ENCODE data around the gene FOXN3. TPM values are rescaled to one million over a fixed set of nuclear protein-coding genes. Genes with fewer than 3 reads are reported as not detected.
"Not testable (repeated sequence)": the region's sequence is repeated elsewhere in the genome, so short reads cannot be mapped to it uniquely, and the experiment has no call there.

FOXN3 gene
- total and polyA plus RNA-seq, 3 experiments from 2014 or later: 73.9 to 136 (median 74.8) TPM

DNA sequence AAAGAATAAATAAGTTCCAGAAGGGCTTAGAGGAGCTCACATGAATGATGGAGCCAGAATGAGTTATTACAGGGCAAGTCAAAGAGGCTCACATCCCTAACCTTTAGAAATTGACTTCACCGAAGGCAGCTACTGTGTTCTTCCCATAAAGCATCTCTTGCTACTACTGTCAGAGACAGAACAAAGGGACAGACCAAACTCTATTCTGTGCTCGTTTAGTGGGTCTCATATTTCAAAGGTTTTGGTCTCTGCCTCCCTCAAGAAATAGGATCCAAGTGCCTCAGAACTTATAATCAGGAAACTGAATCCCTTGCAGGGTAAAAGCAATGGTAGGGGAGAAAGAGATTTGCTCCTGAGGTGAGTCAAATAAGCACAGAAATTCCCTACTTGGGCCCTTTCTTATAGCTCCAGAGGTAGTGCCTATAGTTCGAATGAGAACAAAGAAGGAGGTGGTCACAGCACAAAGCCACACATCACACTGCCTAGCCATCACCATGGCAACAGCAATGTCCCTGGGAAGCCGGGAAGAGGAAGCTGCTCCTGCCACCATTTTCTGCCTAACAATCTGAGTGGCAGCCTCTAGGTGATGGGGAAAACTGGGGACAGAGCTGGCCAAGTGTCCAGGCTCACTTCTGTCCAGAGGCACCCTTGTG lies 294.9 kb downstream of the FOXN3 start:
- Histone ChIP-seq H3K36me3 (ENCODE audit: insufficient read depth, low read length) (no peaks in the 10 kb centered on the region), H3K4me1 (ENCODE audit: insufficient read depth, low read length) (no peaks in the 10 kb centered on the region), H3K27me3 (ENCODE audit: insufficient read depth, low read length, poor library complexity, severe bottlenecking) (no peaks in the 10 kb centered on the region), H3K4me3 (ENCODE audit: low read length) (no peak overlapping the region), H3K9me3 (ENCODE audit: low read length) (no peaks in the 10 kb centered on the region), H3K27ac (ENCODE audit: low read depth, low read length) (no peak overlapping the region)
- Mint-ChIP-seq H3K9me3 (peaks cover 0 to 8% (median 2%) of the 10 kb centered on the region in 5 donors), H3K27me3 (peaks cover 19 to 22% of the 10 kb centered on the region in 2 donors), H3K27ac (no peak overlapping the region), H3K4me3 (no peak overlapping the region), H3K4me1 (no peaks in the 10 kb centered on the region), H3K36me3 (peaks cover 0 to 6% (median 3%) of the 10 kb centered on the region in 3 donors)
- DNase-seq: no peak
- CTCF ChIA-PET: no interaction called here
- POLR2A ChIA-PET: no interaction called here

DNA sequence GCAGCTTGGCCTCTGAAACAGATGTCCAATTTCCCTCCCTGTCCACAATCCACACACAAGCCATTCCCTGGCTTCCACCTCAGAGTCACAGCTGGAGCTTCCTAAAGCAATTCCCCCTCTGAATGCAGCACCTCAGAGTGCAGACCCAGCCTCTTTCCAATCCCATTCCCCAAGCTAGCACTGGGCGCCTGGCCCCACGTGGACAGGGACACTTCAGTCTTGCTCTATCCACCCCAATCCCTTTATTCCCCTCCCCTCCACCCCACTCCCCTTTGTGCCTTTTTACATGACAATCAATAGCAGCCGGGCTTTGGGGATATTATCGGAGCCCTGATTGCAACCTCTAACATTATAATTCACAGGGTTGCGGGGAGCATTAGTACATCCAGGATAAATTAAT lies 300.0 kb downstream of the FOXN3 start:
- ChIA-PET CTCF (no interaction called here), POLR2A (no interaction called here)
- Mint-ChIP-seq H3K4me3 (no peak overlapping the region), H3K27ac (no peak overlapping the region), H3K36me3 (peaks cover 0 to 6% (median 2%) of the 10 kb centered on the region in 3 donors), H3K27me3 (peaks cover 20 to 22% of the 10 kb centered on the region in 2 donors), H3K4me1 (no peaks in the 10 kb centered on the region), H3K9me3 (peaks cover 0 to 8% (median 2%) of the 10 kb centered on the region in 5 donors)
- DNase-seq: no peak
- no peaks in the 10 kb centered on the region for H3K27me3 ChIP-seq (ENCODE audit: insufficient read depth, low read length, poor library complexity, severe bottlenecking)
- no peaks in the 10 kb centered on the region for H3K9me3 ChIP-seq (ENCODE audit: low read length)
- H3K36me3 ChIP-seq (ENCODE audit: insufficient read depth, low read length): no peaks in the 10 kb centered on the region
- no peak overlapping the region for H3K27ac ChIP-seq (ENCODE audit: low read depth, low read length)
- H3K4me1 ChIP-seq (ENCODE audit: insufficient read depth, low read length): no peaks in the 10 kb centered on the region
- no peak overlapping the region for H3K4me3 ChIP-seq (ENCODE audit: low read length)

DNA sequence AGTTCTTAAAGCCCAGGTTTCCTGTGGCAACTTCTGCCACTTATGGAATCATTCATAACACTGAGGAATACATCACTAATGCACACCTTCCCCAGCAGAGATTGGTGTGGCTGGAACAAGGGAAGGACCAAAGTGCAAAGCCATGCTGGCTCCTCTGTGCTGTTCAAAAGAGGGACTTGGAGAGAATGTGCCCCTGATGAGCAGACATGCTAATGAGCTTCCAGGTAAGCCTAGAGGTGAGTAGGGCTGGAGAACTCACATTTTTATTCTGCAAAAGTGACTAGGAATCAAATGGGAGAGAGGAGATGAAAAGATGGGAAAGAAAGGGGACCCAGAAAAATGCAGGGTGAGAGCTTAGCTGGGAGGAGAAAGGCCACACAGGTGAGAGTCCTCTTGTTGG lies 302.9 kb downstream of the FOXN3 start:
- H3K4me1 Mint-ChIP-seq: no peaks in the 10 kb centered on the region
- Histone ChIP-seq H3K4me1 (ENCODE audit: insufficient read depth, low read length) (no peaks in the 10 kb centered on the region), H3K27me3 (ENCODE audit: insufficient read depth, low read length, poor library complexity, severe bottlenecking) (no peaks in the 10 kb centered on the region), H3K9me3 (ENCODE audit: low read length) (no peaks in the 10 kb centered on the region), H3K27ac (ENCODE audit: low read depth, low read length) (no peak overlapping the region), H3K36me3 (ENCODE audit: insufficient read depth, low read length) (no peaks in the 10 kb centered on the region), H3K4me3 (ENCODE audit: low read length) (no peak overlapping the region)
- ChIA-PET CTCF (no interaction called here), POLR2A (no interaction called here)
- peaks cover 23 to 31% of the 10 kb centered on the region in 2 donors for H3K27me3 Mint-ChIP-seq
- H3K9me3 Mint-ChIP-seq: peaks cover 0 to 4% (median under 1%) of the 10 kb centered on the region in 5 donors
- no peak overlapping the region for H3K27ac Mint-ChIP-seq
- peaks cover 0 to 6% (median 2%) of the 10 kb centered on the region in 3 donors for H3K36me3 Mint-ChIP-seq
- no peak for DNase-seq
- H3K4me3 Mint-ChIP-seq: no peak overlapping the region

DNA sequence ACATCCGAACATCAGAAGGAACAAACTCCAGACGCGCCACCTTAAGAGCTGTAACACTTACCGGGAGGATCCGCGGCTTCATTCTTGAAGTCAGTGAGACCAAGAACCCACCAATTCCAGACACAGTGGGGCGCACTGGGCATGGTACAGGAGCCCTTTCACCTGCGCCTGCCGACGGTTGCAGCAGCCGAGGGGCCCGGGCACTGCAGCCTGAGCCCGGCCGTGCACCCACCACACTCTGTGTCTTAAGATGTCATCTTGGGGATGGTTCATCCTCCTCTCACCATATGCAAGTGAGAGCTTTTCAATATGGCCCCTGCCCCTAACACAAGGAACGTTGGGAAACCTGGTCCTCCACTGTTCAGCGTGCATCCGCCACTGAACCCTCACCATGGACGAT lies 304.3 kb downstream of the FOXN3 start:
- Mint-ChIP-seq H3K9me3 (peaks cover 0 to 3% (median 0%) of the 10 kb centered on the region in 5 donors), H3K4me1 (no peaks in the 10 kb centered on the region), H3K27me3 (peaks cover 21 to 32% of the 10 kb centered on the region in 2 donors), H3K36me3 (no peaks in the 10 kb centered on the region), H3K4me3 (no peak overlapping the region), H3K27ac (no peak overlapping the region)
- Histone ChIP-seq H3K9me3 (ENCODE audit: low read length) (no peaks in the 10 kb centered on the region), H3K4me3 (ENCODE audit: low read length) (no peak overlapping the region), H3K27ac (ENCODE audit: low read depth, low read length) (no peak overlapping the region), H3K36me3 (ENCODE audit: insufficient read depth, low read length) (no peaks in the 10 kb centered on the region), H3K27me3 (ENCODE audit: insufficient read depth, low read length, poor library complexity, severe bottlenecking) (no peaks in the 10 kb centered on the region), H3K4me1 (ENCODE audit: insufficient read depth, low read length) (no peaks in the 10 kb centered on the region)
- POLR2A ChIA-PET: no interaction called here
- no peak for DNase-seq
- CTCF ChIA-PET: no interaction called here

DNA sequence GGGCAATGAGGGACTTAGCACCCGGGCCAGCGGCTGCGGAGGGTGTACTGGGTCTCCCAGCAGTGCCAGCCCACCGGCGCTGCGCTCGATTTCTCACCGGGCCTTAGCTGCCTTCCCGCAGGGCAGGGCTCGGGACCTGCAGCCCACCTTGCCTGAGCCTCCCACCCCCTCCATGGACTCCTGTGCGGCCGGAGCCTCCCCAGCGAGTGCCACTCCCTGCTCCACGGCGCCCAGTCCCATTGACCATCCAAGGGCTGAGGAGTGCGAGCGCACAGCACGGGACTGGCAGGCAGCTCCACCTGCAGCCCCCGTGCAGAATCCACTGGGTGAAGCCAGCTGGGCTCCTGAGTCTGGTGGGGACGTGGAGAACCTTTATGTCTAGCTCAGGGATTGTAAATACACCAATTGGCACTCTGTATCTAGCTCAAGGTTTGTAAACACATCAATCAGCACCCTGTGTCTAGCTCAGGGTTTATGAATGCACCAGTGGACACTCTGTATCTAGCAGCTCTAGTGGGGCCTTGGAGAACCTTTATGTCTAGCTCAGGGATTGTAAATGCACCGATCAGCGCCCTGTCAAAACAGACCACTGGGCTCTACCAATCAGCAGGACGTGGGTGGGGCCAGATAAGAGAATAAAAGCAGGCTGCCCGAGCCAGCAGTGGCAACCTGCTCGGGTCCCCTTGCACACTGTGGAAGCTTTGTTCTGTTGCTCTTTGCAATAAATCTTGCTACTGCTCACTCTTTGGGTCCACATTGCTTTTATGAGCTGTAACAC lies 305.1 kb downstream of the FOXN3 start:
- H3K4me3 Mint-ChIP-seq; H3K27me3 ChIP-seq (ENCODE audit: insufficient read depth, low read length, poor library complexity, severe bottlenecking); H3K27ac ChIP-seq (ENCODE audit: low read depth, low read length); DNase-seq; H3K36me3 Mint-ChIP-seq; H3K4me1 ChIP-seq (ENCODE audit: insufficient read depth, low read length); H3K4me1 Mint-ChIP-seq; H3K9me3 Mint-ChIP-seq; H3K4me3 ChIP-seq (ENCODE audit: low read length); H3K9me3 ChIP-seq (ENCODE audit: low read length); CTCF ChIA-PET; H3K36me3 ChIP-seq (ENCODE audit: insufficient read depth, low read length); POLR2A ChIA-PET: not testable (repeated sequence)
- peaks cover 19 to 36% of the 10 kb centered on the region in 2 donors for H3K27me3 Mint-ChIP-seq
- H3K27ac Mint-ChIP-seq: peak overlapping the region in 1 of 8 donors; percentile 78

DNA sequence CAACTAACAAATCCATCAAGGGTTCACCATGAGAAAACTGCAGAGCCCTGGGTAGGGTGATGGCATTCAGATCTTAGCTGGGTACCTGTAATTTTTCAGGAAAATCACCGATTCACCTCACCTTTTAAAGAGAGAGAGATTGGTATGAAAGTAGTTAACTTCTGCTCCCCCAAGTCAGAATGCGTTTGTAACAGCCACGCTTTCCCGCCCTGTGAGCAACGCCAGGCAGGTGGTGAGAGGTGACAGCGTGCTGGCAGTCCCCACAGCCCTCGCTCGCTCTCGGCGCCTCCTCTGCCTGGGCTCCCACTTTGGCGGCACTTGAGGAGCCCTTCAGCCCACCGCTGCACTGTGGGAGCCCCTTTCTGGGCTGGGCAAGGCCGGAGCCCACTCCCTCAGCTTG lies 305.8 kb downstream of the FOXN3 start:
- H3K4me3 ChIP-seq (ENCODE audit: low read length); H3K9me3 ChIP-seq (ENCODE audit: low read length); H3K4me1 Mint-ChIP-seq; POLR2A ChIA-PET; DNase-seq; H3K27me3 ChIP-seq (ENCODE audit: insufficient read depth, low read length, poor library complexity, severe bottlenecking); H3K36me3 ChIP-seq (ENCODE audit: insufficient read depth, low read length); H3K27ac Mint-ChIP-seq; CTCF ChIA-PET; H3K4me1 ChIP-seq (ENCODE audit: insufficient read depth, low read length); H3K9me3 Mint-ChIP-seq; H3K4me3 Mint-ChIP-seq; H3K36me3 Mint-ChIP-seq; H3K27ac ChIP-seq (ENCODE audit: low read depth, low read length): not testable (repeated sequence)
- peaks cover 19 to 38% of the 10 kb centered on the region in 2 donors for H3K27me3 Mint-ChIP-seq

DNA sequence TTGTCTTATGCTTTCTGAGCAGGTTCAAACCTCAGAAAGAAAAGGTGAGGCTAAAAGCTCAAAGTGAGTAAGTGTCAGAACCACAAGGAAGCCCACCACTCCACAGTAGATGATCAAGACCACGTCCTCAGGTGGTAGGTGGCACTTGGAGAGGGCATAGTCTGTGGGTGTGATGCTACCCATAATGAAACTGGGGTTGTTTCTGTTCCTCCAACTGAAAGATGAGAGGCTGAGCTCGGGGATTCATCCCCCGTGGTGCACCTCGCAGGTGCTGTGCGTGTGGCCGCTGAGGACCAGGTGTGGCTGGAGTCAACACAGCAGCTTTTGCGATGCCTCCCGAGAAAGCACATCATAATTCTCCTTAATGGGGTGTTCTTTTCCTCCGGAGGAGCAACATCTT lies 306.9 kb downstream of the FOXN3 start:
- ChIA-PET POLR2A (no interaction called here), CTCF (no interaction called here)
- H3K27me3 Mint-ChIP-seq: peaks cover 19 to 38% of the 10 kb centered on the region in 2 donors

DNA sequence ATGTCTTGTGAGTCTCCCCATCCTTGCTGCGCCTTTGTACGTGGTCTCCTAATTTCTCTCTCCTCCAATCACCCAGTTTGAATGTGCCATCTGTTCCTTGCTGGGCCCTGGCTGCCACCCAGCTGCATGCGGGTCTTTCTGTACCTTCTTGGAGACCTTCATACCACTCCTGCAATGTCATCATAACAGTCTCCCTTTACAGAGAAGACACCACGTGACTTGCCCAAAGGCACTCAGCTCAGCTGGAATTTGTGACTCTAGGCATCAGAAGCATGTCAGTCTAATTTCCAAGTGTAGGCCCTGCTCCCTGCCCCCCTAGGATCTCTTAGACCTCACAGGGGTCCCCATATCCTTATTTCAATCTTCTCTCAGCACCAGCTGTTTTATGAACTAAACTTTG lies 308.4 kb downstream of the FOXN3 start:
- Mint-ChIP-seq H3K9me3 (peaks cover 0 to 3% (median 2%) of the 10 kb centered on the region in 5 donors), H3K4me3 (no peak overlapping the region), H3K4me1 (no peaks in the 10 kb centered on the region), H3K36me3 (no peaks in the 10 kb centered on the region), H3K27me3 (peaks cover 23 to 44% of the 10 kb centered on the region in 2 donors), H3K27ac (no peak overlapping the region)
- H3K27ac ChIP-seq (ENCODE audit: low read depth, low read length): no peak overlapping the region
- no peaks in the 10 kb centered on the region for H3K9me3 ChIP-seq (ENCODE audit: low read length)
- no peaks in the 10 kb centered on the region for H3K27me3 ChIP-seq (ENCODE audit: insufficient read depth, low read length, poor library complexity, severe bottlenecking)
- ChIA-PET POLR2A (no interaction called here), CTCF (no interaction called here)
- H3K4me1 ChIP-seq (ENCODE audit: insufficient read depth, low read length): no peaks in the 10 kb centered on the region
- DNase-seq: no peak
- no peaks in the 10 kb centered on the region for H3K36me3 ChIP-seq (ENCODE audit: insufficient read depth, low read length)
- no peak overlapping the region for H3K4me3 ChIP-seq (ENCODE audit: low read length)

More for the DNA sequence above, 306.9 kb downstream of the FOXN3 start:
- Mint-ChIP-seq H3K4me1 (no peaks in the 10 kb centered on the region), H3K36me3 (no peaks in the 10 kb centered on the region), H3K9me3 (peaks cover 0 to 3% (median 0%) of the 10 kb centered on the region in 5 donors), H3K27ac (no peak overlapping the region), H3K4me3 (no peak overlapping the region)
- DNase-seq: no peak
- Histone ChIP-seq H3K27me3 (ENCODE audit: insufficient read depth, low read length, poor library complexity, severe bottlenecking) (no peaks in the 10 kb centered on the region), H3K4me3 (ENCODE audit: low read length) (no peak overlapping the region), H3K4me1 (ENCODE audit: insufficient read depth, low read length) (no peaks in the 10 kb centered on the region), H3K27ac (ENCODE audit: low read depth, low read length) (no peak overlapping the region), H3K36me3 (ENCODE audit: insufficient read depth, low read length) (no peaks in the 10 kb centered on the region), H3K9me3 (ENCODE audit: low read length) (no peaks in the 10 kb centered on the region)

Measured in CD8-positive, alpha-beta memory T cell (primary cell).